RWPE2 (cell line): ENCODE measurements around the gene ASAP3.

Source experiments
- ATAC-seq: fragments of 200-7000 bp; cut with Tn5 transposase; 3 replicates; pipeline ENCODE4 v1.9.1; 2021; ENCODE audit warnings: low read depth
- DNase-seq: peaks from one replicate; pipeline ENCODE4 v3.0.0-alpha.2; 2020; ENCODE audit warnings: low spot score
- H3K27ac ChIP-seq: fragments of 450-650 bp; 2 replicates; pipeline ENCODE4 v1.5.1; 2017; ENCODE audit warnings: mild to moderate bottlenecking; ENCODE audit not compliant: poor library complexity, severe bottlenecking
- H3K27me3 ChIP-seq: fragments of 250-450 bp; sonication (Bioruptor Pico); 2 replicates; pipeline ENCODE4 v1.5.1; 2021; ENCODE audit warnings: mild to moderate bottlenecking, moderate library complexity; ENCODE audit not compliant: insufficient read depth, poor library complexity, severe bottlenecking
- H3K36me3 ChIP-seq: fragments of 250-450 bp; sonication (Bioruptor Pico); 2 replicates; pipeline ENCODE4 v1.5.1; 2020; ENCODE audit warnings: low read depth, mild to moderate bottlenecking, moderate library complexity
- H3K4me1 ChIP-seq: fragments of 250-450 bp; sonication (Bioruptor Pico); 2 replicates; pipeline ENCODE4 v1.5.1; 2021; ENCODE audit warnings: mild to moderate bottlenecking, moderate library complexity; ENCODE audit not compliant: insufficient read depth, poor library complexity, severe bottlenecking
- H3K4me3 ChIP-seq: fragments of 250-450 bp; sonication (Bioruptor Pico); 2 replicates; pipeline ENCODE4 v1.5.1; 2021; ENCODE audit warnings: mild to moderate bottlenecking, moderate library complexity; ENCODE audit not compliant: severe bottlenecking
- H3K9me3 ChIP-seq: fragments of 250-450 bp; sonication (Bioruptor Pico); 2 replicates; pipeline ENCODE4 v1.5.1; 2021; ENCODE audit warnings: mild to moderate bottlenecking, moderate library complexity; ENCODE audit not compliant: severe bottlenecking
- CTCF ChIP-seq: fragments of 450-650 bp; IDR thresholded peaks from one replicate; pipeline ENCODE4 v1.5.1; 2017; ENCODE audit warnings: mild to moderate bottlenecking, moderate library complexity; ENCODE audit not compliant: poor library complexity, severe bottlenecking

ASAP3 gene

GRCh38 chr1:23403355-23403734 lies 80.6 kb downstream of the ASAP3 start:
- H3K27ac ChIP-seq = peak overlapping the region; percentile 93
- ATAC-seq (no peak), DNase-seq (no peak)
- no peak overlapping the region for H3K4me3 ChIP-seq
- H3K27me3 ChIP-seq = no peaks in the 10 kb centered on the region
- H3K9me3 ChIP-seq = no peaks in the 10 kb centered on the region
- TF ChIP-seq CTCF = no peak
- H3K4me1 ChIP-seq = peaks cover 19% of the 10 kb centered on the region
- H3K36me3 ChIP-seq = no peaks in the 10 kb centered on the region

GRCh38 chr1:23403038-23403336 lies 81.0 kb downstream of the ASAP3 start:
- TF ChIP-seq CTCF = no peak
- Histone ChIP-seq H3K4me1 (peaks cover 19% of the 10 kb centered on the region), H3K9me3 (no peaks in the 10 kb centered on the region), H3K27me3 (no peaks in the 10 kb centered on the region), H3K36me3 (no peaks in the 10 kb centered on the region), H3K4me3 (no peak overlapping the region), H3K27ac (peak overlapping the region; percentile 93)
- ATAC-seq (peak; percentile 59), DNase-seq (no peak)

- DNase-seq (no peak), ATAC-seq (no peak)
- no peak for TF ChIP-seq CTCF
- Histone ChIP-seq H3K27me3 (no peaks in the 10 kb centered on the region), H3K36me3 (no peaks in the 10 kb centered on the region), H3K9me3 (no peaks in the 10 kb centered on the region), H3K4me1 (peaks cover 19% of the 10 kb centered on the region), H3K4me3 (no peak overlapping the region), H3K27ac (peak overlapping the region; percentile 93)
Observed at GRCh38 chr1:23402286-23403037, 81.5 kb downstream of the ASAP3 start.

- no peaks in the 10 kb centered on the region for H3K27me3 ChIP-seq
- H3K4me1 ChIP-seq = peaks cover 19% of the 10 kb centered on the region
- ATAC-seq (no peak), DNase-seq (no peak)
- no peaks in the 10 kb centered on the region for H3K9me3 ChIP-seq
- H3K27ac ChIP-seq = peak overlapping the region; percentile 93
- TF ChIP-seq CTCF = no peak
- H3K4me3 ChIP-seq = no peak overlapping the region
- H3K36me3 ChIP-seq = no peaks in the 10 kb centered on the region
Observed at GRCh38 chr1:23401313-23401712, 82.7 kb downstream of the ASAP3 start.

- Histone ChIP-seq H3K4me3 (no peak overlapping the region), H3K9me3 (no peaks in the 10 kb centered on the region), H3K27ac (peak overlapping the region; percentile 93), H3K4me1 (peaks cover 19% of the 10 kb centered on the region), H3K27me3 (no peaks in the 10 kb centered on the region), H3K36me3 (no peaks in the 10 kb centered on the region)
- no peak for TF ChIP-seq CTCF
- ATAC-seq (no peak), DNase-seq (no peak)
Observed at GRCh38 chr1:23400324-23401114, 83.5 kb downstream of the ASAP3 start.
